Hepatocyte (in vitro differentiated cells): ENCODE measurements around the gene ST8SIA3. TPM values are rescaled to one million over a fixed set of nuclear protein-coding genes. Genes with fewer than 3 reads are reported as not detected.

Experiments used
- DNase-seq: peaks from one replicate; pipeline ENCODE4 v3.0.0-alpha.2; 2016; ENCODE audit warnings: low spot score
- H2AFZ ChIP-seq: fragments of 200-600 bp; sonication (generic); 2 replicates; pipeline ENCODE4 v1.6.0; 2016; ENCODE audit warnings: antibody characterized with exemption, mild to moderate bottlenecking
- H3K27ac ChIP-seq: fragments of 200-600 bp; sonication (generic); 2 replicates; pipeline ENCODE4 v1.5.1; 2016; ENCODE audit warnings: mild to moderate bottlenecking
- H3K27me3 ChIP-seq: fragments of 200-600 bp; sonication (generic); 2 replicates; pipeline ENCODE4 v1.6.1; 2016
- H3K36me3 ChIP-seq: fragments of 200-600 bp; sonication (generic); replicated peaks from 2 replicates; pipeline ENCODE4 v1.5.1; 2016; ENCODE audit warnings: low read depth; ENCODE audit not compliant: insufficient read depth
- H3K4me1 ChIP-seq: fragments of 200-600 bp; sonication (generic); 2 replicates; pipeline ENCODE4 v1.5.1; 2016; ENCODE audit warnings: mild to moderate bottlenecking, moderate library complexity; ENCODE audit not compliant: insufficient read depth
- H3K4me2 ChIP-seq: fragments of 200-600 bp; sonication (generic); 2 replicates; pipeline ENCODE4 v1.6.0; 2016
- H3K4me3 ChIP-seq: fragments of 200-600 bp; sonication (generic); 2 replicates; pipeline ENCODE4 v1.5.1; 2016; ENCODE audit warnings: mild to moderate bottlenecking
- H3K79me2 ChIP-seq: fragments of 200-600 bp; sonication (generic); 2 replicates; pipeline ENCODE4 v1.6.0; 2017; ENCODE audit warnings: mild to moderate bottlenecking
- H3K9me2 ChIP-seq: fragments of 200-600 bp; sonication (generic); replicated peaks from 2 replicates; pipeline ENCODE4 v1.6.0; 2017; ENCODE audit warnings: mild to moderate bottlenecking; ENCODE audit not compliant: insufficient read depth
- H3K9me3 ChIP-seq: fragments of 200-600 bp; sonication (generic); 2 replicates; pipeline ENCODE4 v1.5.1; 2016; ENCODE audit warnings: low read depth, mild to moderate bottlenecking
- H4K20me1 ChIP-seq: fragments of 200-600 bp; sonication (generic); 2 replicates; pipeline ENCODE4 v1.6.0; 2016; ENCODE audit warnings: mild to moderate bottlenecking; ENCODE audit not compliant: insufficient read depth, poor library complexity, severe bottlenecking
- CTCF ChIP-seq: fragments of 200-600 bp; sonication (generic); IDR thresholded peaks from 2 replicates; pipeline ENCODE4 v1.5.1; 2016; ENCODE audit warnings: antibody characterized with exemption, mild to moderate bottlenecking; ENCODE audit not compliant: poor library complexity
- EZH2 ChIP-seq: fragments of 200-600 bp; sonication (generic); IDR thresholded peaks from 2 replicates; pipeline ENCODE4 v1.6.1; 2016; ENCODE audit warnings: antibody characterized with exemption, mild to moderate bottlenecking, borderline replicate concordance
- EZH2phosphoT487 ChIP-seq: fragments of 200-600 bp; sonication (generic); IDR thresholded peaks from one replicate; pipeline ENCODE4 v1.6.1; 2018; ENCODE audit warnings: antibody characterized with exemption, mild to moderate bottlenecking, low read depth, moderate library complexity; ENCODE audit not compliant: unreplicated experiment, severe bottlenecking
- WGBS: methylation state at CpG from one replicate; pipeline ENCODE4 v1.1.6; 2016; ENCODE audit warnings: low lambda C conversion rate; ENCODE audit errors: missing lambda C conversion rate; 5-methylcytosine and 5-hydroxymethylcytosine counted together
- polyA plus RNA-seq: library from polyadenylated mRNA; unstranded; fragments of >200 nt; fragmentation: Nextera tagmentation; extraction: Ambion mirVana; gene quantifications from 2 replicates; pipeline ENCODE4 v1.2.1, GENCODE V29; 2016
- total RNA-seq: library from RNA; depleted of rRNA; stranded (reverse); fragments of >200 nt; gene quantifications from 2 replicates; pipeline ENCODE4 v1.2.3, GENCODE V29; 2014

The ST8SIA3 gene
- total and polyA plus RNA-seq, 2 experiments from 2014 or later, result 0.03 TPM; not detected in 1

DNA sequence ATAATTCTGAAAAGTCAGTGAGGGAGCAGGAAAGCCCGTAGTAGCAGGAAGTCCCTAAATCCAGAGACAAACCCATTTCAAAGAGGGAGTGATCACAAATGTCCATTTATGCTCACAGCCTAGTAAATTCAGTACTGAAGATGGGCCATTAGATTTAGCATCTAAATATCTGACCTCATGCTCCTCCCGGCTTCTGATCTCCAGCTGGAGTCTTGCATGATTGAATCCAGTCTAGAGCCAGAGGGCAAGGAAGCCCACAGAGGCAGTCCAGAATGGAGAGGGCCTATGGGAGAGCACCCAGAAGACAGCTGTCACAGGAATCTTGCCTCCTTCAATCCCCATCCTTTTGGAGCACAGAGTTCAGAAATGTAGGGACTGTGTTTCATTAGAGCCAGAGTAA, 16.0 kb upstream of the ST8SIA3 start:
- no peak for TF ChIP-seq EZH2
- no peak overlapping the region for H3K4me2 ChIP-seq
- H3K36me3 ChIP-seq, result no peaks in the 10 kb centered on the region

DNA sequence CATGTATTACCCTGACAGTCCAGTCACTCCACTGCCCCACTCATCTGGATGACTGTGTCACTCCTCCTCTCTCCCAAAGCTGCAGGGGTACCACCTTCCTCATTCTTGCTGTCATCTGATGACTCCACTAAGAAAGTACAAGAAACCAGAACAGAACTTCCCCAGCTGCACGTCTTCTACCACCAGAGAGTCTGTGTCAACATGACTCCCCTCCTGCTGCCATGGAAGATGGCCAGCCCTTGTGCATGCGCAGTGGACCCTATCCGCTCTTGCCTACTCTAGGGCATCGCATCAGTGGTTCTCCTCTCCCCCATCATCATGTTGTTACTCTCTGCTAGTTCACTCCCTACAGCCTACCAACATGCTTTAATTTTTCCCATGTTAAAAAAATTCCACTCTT, 14.5 kb upstream of the ST8SIA3 start:
- WGBS, result 97% methylated on average over 4 of the region's 4 CpGs
- no peak overlapping the region for H2AFZ ChIP-seq

More for the DNA sequence above, 16.0 kb upstream of the ST8SIA3 start:
- no peaks in the 10 kb centered on the region for H3K79me2 ChIP-seq
- H2AFZ ChIP-seq, result no peak overlapping the region
- no peaks in the 10 kb centered on the region for H3K9me3 ChIP-seq
- H3K27ac ChIP-seq, result no peak overlapping the region
- 83% methylated on average over 2 of the region's 2 CpGs for whole genome bisulfite sequencing
- H3K4me3 ChIP-seq, result no peak overlapping the region
- no peaks in the 10 kb centered on the region for H3K4me1 ChIP-seq
- no peaks in the 10 kb centered on the region for H3K9me2 ChIP-seq
- no peaks in the 10 kb centered on the region for H4K20me1 ChIP-seq
- DNase-seq, result no peak
- H3K27me3 ChIP-seq, result peaks cover 5% of the 10 kb centered on the region

DNA sequence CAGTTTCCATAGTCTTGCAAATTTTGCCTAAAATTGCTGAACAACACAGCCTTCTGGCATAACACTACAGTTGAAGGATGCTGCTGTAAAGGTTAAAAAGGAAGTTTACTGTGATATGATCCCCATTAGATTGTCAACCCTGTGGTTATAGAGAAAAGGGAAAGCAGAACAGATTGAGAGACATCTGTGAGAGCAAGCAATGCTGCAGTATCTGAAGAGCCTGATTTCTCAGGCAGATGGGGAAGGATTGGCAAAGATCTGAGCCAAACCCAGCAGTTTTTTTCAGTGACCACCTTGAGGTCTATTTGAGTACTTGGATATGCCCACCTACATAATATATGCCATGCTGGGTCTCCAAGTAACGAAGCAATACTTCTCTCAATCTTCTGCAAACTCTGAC, 8.5 kb upstream of the ST8SIA3 start:
- no peaks in the 10 kb centered on the region for H4K20me1 ChIP-seq
- H3K79me2 ChIP-seq, result no peaks in the 10 kb centered on the region
- H3K4me2 ChIP-seq, result no peak overlapping the region
- no peak for DNase-seq
- H3K27ac ChIP-seq, result no peak overlapping the region
- H3K36me3 ChIP-seq, result no peaks in the 10 kb centered on the region
- H3K27me3 ChIP-seq, result peaks cover 28% of the 10 kb centered on the region
- H3K4me1 ChIP-seq, result no peaks in the 10 kb centered on the region
- TF ChIP-seq CTCF, result no peak
- TF ChIP-seq EZH2, result no peak
- TF ChIP-seq EZH2phosphoT487, result no peak
- WGBS, result 83% methylated on average over 1 of the region's 1 CpG
- H2AFZ ChIP-seq, result no peak overlapping the region
- no peak overlapping the region for H3K4me3 ChIP-seq
- no peaks in the 10 kb centered on the region for H3K9me2 ChIP-seq
- no peaks in the 10 kb centered on the region for H3K9me3 ChIP-seq

More for the DNA sequence above, 14.5 kb upstream of the ST8SIA3 start:
- TF ChIP-seq EZH2phosphoT487 (no peak), EZH2 (no peak), CTCF (no peak)
- no peak for DNase-seq
- H3K9me2 ChIP-seq, result no peaks in the 10 kb centered on the region
- no peaks in the 10 kb centered on the region for H4K20me1 ChIP-seq
- H3K27me3 ChIP-seq, result peaks cover 5% of the 10 kb centered on the region
- H3K4me3 ChIP-seq, result no peak overlapping the region
- no peak overlapping the region for H3K4me2 ChIP-seq
- H3K36me3 ChIP-seq, result no peaks in the 10 kb centered on the region
- H3K79me2 ChIP-seq, result no peaks in the 10 kb centered on the region
- no peak overlapping the region for H3K27ac ChIP-seq
- H3K9me3 ChIP-seq, result no peaks in the 10 kb centered on the region
- no peaks in the 10 kb centered on the region for H3K4me1 ChIP-seq

GRCh38 chr18:57346876-57347275, 5.5 kb upstream of the ST8SIA3 start:
- TF ChIP-seq CTCF, result no peak
- no peak for TF ChIP-seq EZH2
- no peak for TF ChIP-seq EZH2phosphoT487
- no peak overlapping the region for H3K4me2 ChIP-seq
- no peak for DNase-seq
- no peak overlapping the region for H3K4me3 ChIP-seq
- peaks cover 53% of the 10 kb centered on the region for H3K27me3 ChIP-seq
- WGBS, result 95% methylated on average over 2 of the region's 2 CpGs
- no peaks in the 10 kb centered on the region for H4K20me1 ChIP-seq
- H3K36me3 ChIP-seq, result no peaks in the 10 kb centered on the region
- no peak overlapping the region for H2AFZ ChIP-seq
- no peaks in the 10 kb centered on the region for H3K9me2 ChIP-seq
- no peaks in the 10 kb centered on the region for H3K9me3 ChIP-seq
- H3K79me2 ChIP-seq, result no peaks in the 10 kb centered on the region
- H3K4me1 ChIP-seq, result no peaks in the 10 kb centered on the region
- H3K27ac ChIP-seq, result no peak overlapping the region
